ENCODE data around the gene CACTIN.

DNA sequence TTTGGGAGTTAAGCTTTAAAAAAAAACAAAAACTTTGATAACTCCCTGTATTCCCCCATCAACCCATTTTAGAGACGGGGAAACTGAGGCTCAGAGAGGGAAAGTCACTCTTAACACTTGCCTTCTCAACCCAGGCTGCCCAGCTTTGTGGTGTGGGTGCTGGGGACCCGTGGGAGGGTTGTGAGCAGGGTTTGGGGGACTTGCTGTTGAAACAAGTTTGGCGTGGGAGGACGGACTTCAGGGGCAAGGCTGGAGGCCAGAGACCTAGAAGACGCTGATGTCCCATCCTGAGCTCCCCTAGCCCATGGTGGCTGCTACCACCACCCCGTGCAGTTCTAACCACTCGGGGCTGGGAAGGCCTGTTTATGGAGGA, 747 bp upstream of the CACTIN start:
- TF ChIP-seq, protein P1, sequence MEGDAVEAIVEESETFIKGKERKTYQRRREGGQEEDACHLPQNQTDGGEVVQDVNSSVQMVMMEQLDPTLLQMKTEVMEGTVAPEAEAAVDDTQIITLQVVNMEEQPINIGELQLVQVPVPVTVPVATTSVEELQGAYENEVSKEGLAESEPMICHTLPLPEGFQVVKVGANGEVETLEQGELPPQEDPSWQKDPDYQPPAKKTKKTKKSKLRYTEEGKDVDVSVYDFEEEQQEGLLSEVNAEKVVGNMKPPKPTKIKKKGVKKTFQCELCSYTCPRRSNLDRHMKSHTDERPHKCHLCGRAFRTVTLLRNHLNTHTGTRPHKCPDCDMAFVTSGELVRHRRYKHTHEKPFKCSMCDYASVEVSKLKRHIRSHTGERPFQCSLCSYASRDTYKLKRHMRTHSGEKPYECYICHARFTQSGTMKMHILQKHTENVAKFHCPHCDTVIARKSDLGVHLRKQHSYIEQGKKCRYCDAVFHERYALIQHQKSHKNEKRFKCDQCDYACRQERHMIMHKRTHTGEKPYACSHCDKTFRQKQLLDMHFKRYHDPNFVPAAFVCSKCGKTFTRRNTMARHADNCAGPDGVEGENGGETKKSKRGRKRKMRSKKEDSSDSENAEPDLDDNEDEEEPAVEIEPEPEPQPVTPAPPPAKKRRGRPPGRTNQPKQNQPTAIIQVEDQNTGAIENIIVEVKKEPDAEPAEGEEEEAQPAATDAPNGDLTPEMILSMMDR (IDR thresholded peaks at IDR 0.05; ENCODE audit: low read length): no peak
- TF ChIP-seq EZH2 (IDR thresholded peaks at IDR 0.05; ENCODE audit: borderline replicate concordance, low read length): no peak

Measured in OCI-LY1 (cell line).